ENCODE data around the gene ADGRD2.

ADGRD2 gene, protein sequence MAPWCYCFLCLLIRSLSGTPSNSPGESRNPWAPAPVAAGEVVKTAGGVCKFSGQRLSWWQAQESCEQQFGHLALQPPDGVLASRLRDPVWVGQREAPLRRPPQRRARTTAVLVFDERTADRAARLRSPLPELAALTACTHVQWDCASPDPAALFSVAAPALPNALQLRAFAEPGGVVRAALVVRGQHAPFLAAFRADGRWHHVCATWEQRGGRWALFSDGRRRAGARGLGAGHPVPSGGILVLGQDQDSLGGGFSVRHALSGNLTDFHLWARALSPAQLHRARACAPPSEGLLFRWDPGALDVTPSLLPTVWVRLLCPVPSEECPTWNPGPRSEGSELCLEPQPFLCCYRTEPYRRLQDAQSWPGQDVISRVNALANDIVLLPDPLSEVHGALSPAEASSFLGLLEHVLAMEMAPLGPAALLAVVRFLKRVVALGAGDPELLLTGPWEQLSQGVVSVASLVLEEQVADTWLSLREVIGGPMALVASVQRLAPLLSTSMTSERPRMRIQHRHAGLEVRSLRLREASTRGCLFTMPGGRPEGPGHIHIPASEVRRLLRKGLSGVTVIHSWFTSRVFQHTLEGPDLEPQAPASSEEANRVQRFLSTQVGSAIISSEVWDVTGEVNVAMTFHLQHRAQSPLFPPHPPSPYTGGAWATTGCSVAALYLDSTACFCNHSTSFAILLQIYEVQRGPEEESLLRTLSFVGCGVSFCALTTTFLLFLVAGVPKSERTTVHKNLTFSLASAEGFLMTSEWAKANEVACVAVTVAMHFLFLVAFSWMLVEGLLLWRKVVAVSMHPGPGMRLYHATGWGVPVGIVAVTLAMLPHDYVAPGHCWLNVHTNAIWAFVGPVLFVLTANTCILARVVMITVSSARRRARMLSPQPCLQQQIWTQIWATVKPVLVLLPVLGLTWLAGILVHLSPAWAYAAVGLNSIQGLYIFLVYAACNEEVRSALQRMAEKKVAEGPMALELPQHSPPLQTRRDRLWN

DNA sequence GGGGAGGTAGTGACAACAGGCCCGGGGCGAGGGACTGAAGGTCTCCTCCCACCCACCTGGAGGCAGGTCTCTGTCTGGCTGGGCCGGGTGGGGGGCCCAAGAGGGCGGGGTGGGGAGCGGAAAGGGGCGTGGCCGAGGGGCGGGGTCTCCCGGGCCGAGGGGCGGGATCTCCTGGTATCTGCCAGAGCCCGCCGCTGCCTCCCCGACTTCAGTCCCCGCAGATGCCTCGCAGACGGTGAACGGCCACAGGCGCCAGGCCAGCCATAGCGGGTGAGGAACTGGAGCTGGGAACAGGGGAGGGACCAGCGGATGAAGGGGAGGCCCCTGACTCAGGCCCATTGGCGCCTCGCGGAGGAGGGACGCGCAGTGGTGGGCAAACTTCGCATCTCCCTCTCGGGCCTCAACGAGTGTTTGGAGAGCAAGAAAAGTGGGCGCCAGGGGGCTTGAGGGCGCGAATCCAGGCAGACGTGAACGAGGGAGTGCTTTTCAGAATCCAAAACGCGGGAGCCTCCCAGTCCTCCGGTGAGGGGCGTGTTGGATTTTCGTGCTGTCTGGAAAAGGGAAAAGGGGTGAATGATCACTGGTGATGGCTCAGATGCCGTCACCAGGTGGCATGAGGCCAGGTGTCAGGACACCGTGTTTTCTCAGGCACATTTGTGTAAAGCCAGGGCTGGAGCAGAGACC is at the start of gene ADGRD2:
ADGRD2 (plus strand) TSS at position 211 of the 684 bp plus-strand sequence. CDS start 1,216 bp downstream, outside the sequence.
- Mint-ChIP-seq H3K27me3 (peaks cover 38% of the 10 kb centered on the region), H3K4me1 (ENCODE audit: low read depth) (no peaks in the 10 kb centered on the region), H3K36me3 (ENCODE audit: low read depth) (no peaks in the 10 kb centered on the region), H3K27ac (no peak within 1 kb of the TSS), H3K9me3 (no peaks in the 10 kb centered on the region), H3K4me3 (no peak within 1 kb of the TSS)

DNA sequence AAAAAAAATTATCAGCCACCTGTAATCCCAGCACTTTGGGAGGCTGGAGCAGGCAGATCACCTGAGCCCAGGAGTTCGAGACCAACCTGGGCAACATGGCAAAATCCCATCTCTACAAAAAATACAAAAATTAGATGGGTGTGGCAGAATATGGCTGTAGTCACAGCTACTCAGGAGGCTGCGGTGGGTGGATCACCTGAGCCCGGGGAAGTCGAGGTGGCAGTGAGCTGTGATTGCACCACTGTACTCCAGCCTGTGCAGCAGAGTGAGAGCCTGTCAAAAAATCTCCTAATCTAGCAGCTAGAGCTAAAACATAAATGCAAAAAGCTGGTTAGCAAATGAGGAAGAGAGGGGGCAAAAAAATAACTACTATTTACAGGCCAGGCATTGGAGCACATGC is 47.0 kb upstream of the ADGRD2 start:
- Mint-ChIP-seq H3K27ac (no peak overlapping the region), H3K27me3 (no peaks in the 10 kb centered on the region), H3K36me3 (ENCODE audit: low read depth) (peaks cover 69% of the 10 kb centered on the region)

GRCh38 chr9:124409410-124409809 is 40.8 kb upstream of the ADGRD2 start:
- Mint-ChIP-seq H3K27ac (no peak overlapping the region), H3K4me3 (no peak overlapping the region), H3K4me1 (ENCODE audit: low read depth) (peaks cover 42% of the 10 kb centered on the region), H3K27me3 (no peaks in the 10 kb centered on the region), H3K9me3 (no peaks in the 10 kb centered on the region), H3K36me3 (ENCODE audit: low read depth) (peaks cover 89% of the 10 kb centered on the region)

More for the DNA sequence above, 47.0 kb upstream of the ADGRD2 start:
- Mint-ChIP-seq H3K4me3 (no peak overlapping the region), H3K9me3 (no peaks in the 10 kb centered on the region), H3K4me1 (ENCODE audit: low read depth) (peaks cover 8% of the 10 kb centered on the region)

- no peak overlapping the region for H3K27ac Mint-ChIP-seq
- H3K4me1 Mint-ChIP-seq (ENCODE audit: low read depth), result peaks cover 44% of the 10 kb centered on the region
- no peaks in the 10 kb centered on the region for H3K27me3 Mint-ChIP-seq
- H3K9me3 Mint-ChIP-seq, result no peaks in the 10 kb centered on the region
- peaks cover 87% of the 10 kb centered on the region for H3K36me3 Mint-ChIP-seq (ENCODE audit: low read depth)
- no peak overlapping the region for H3K4me3 Mint-ChIP-seq
Observed at GRCh38 chr9:124410321-124410913, 39.8 kb upstream of the ADGRD2 start.

DNA sequence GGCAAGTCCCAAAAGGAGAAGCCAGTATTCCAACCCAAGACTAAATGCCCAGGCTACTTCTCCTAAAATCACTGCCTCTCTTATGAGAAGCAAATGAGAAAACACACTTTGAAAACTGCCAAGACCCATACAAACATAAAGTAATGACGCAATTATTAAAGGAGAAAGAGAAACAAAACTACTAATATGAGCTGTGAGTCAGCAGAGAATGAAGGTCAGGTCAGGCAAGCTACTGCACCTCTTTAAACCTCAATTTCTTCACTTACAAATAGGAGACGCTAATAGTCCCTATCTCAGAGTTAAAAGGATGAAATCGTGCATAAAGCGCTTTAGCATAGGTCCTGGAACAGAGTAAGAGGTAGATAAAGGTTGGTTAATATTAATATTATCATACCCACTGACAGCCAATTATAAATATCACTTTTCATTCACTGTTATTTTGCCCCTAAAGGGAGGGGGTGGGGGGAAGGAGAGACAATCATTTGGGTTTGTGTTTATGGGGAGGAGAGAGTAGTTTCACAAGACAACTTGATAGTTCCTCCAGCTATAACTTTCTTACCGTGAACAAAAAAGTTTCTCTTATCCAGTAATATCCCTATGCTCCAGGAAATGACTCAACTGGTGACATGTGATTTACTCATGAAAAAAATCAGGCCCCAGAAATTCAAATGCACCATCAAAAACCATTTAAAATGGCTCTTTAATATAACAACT is 38.6 kb upstream of the ADGRD2 start:
- no peak overlapping the region for H3K27ac Mint-ChIP-seq
- H3K27me3 Mint-ChIP-seq, result no peaks in the 10 kb centered on the region
- H3K4me1 Mint-ChIP-seq (ENCODE audit: low read depth), result peaks cover 47% of the 10 kb centered on the region
- H3K36me3 Mint-ChIP-seq (ENCODE audit: low read depth), result peaks cover 74% of the 10 kb centered on the region
- no peaks in the 10 kb centered on the region for H3K9me3 Mint-ChIP-seq
- H3K4me3 Mint-ChIP-seq, result no peak overlapping the region

DNA sequence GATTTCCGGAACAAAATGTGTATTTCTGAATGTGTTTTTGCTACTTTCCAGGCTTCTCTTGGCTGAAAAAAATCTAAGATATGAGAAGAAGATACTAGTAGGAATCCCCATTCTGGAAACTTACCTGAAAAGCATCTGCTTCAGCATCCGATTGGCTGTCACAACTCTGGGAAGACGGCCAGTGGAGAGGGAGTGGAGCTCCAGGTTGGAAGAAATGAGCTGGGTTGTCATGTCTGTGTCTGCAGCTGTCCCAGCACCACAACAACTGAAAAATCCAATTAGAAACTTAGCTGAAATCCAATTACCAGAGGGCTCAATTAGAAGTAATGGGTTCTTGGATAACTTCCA is 38.0 kb upstream of the ADGRD2 start:
- peaks cover 47% of the 10 kb centered on the region for H3K4me1 Mint-ChIP-seq (ENCODE audit: low read depth)
- H3K27me3 Mint-ChIP-seq, result no peaks in the 10 kb centered on the region
- peaks cover 69% of the 10 kb centered on the region for H3K36me3 Mint-ChIP-seq (ENCODE audit: low read depth)
- H3K27ac Mint-ChIP-seq, result no peak overlapping the region
- no peak overlapping the region for H3K4me3 Mint-ChIP-seq
- no peaks in the 10 kb centered on the region for H3K9me3 Mint-ChIP-seq

DNA sequence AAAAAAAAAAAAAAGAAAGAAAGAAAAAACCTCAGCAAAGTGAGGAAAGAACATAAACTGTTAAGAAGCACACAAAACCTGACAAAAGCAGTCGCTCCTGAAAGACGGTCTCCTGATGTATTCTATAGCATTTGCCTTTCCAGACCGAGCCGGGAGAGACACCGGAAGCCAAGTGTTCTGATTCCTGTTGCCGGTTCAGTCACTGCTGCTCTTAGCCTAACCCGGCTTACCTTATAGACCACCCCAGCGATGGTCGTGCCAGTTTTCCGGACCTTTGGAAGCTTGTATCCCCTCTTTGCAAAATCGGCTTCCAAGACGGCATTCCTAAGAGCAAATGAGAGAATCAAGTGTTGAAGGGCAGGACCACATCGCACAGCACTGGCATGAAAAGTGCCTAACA is 35.6 kb upstream of the ADGRD2 start:
- Mint-ChIP-seq H3K27ac (peak overlapping the region; percentile 98), H3K9me3 (no peaks in the 10 kb centered on the region), H3K4me3 (peak overlapping the region; percentile 99), H3K27me3 (no peaks in the 10 kb centered on the region), H3K36me3 (ENCODE audit: low read depth) (peaks cover 45% of the 10 kb centered on the region), H3K4me1 (ENCODE audit: low read depth) (peaks cover 43% of the 10 kb centered on the region)

GRCh38 chr9:124415102-124415851 is 35.0 kb upstream of the ADGRD2 start, which contains the start of gene PSMB7:
TSS of gene PSMB7 (minus strand) at chr9:124415442. CDS start at chr9:124415425, 17 bp downstream.
- Mint-ChIP-seq H3K4me1 (ENCODE audit: low read depth) (peaks cover 43% of the 10 kb centered on the region), H3K4me3 (peak within 1 kb of the TSS; percentile 99), H3K36me3 (ENCODE audit: low read depth) (peaks cover 42% of the 10 kb centered on the region), H3K27ac (peak within 1 kb of the TSS; percentile 98), H3K27me3 (no peaks in the 10 kb centered on the region), H3K9me3 (no peaks in the 10 kb centered on the region)

- Mint-ChIP-seq H3K4me1 (ENCODE audit: low read depth) (peaks cover 43% of the 10 kb centered on the region), H3K9me3 (no peaks in the 10 kb centered on the region), H3K27me3 (no peaks in the 10 kb centered on the region), H3K36me3 (ENCODE audit: low read depth) (peaks cover 36% of the 10 kb centered on the region), H3K4me3 (peak overlapping the region; percentile 99), H3K27ac (peak overlapping the region; percentile 98)
Observed at GRCh38 chr9:124415852-124416484, 34.3 kb upstream of the ADGRD2 start.

DNA sequence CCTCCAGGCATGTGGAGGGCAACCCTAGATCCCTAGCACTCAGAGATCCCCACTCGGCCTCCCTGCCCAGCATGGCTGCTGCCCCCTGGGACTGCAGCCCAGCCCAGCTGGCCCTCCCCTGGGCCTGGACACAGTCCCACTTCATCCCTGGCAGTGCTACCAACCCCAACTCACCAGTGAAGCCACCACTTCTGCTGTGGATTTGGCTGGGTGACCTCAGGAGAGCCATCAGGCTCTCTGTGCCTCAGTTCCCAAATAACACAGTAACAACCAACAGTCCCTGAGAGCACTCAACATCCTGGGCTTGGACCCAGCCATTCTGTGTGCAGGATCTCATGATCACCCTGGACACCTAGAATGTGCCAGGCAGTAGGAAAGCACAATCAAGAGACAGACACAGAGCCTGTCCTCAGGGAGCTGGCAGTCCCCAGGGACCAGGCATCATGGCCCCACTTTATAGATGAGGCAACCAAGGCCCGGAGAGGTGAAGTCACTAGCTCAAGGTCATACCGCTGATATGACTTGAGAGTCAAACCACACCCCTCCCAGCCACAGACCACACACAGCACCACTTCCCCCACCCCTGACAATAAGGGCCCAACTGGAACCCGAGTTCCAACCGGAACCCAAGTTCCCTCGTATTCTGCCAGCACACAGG is 30.3 kb upstream of the ADGRD2 start:
- Mint-ChIP-seq H3K4me1 (ENCODE audit: low read depth) (peaks cover 7% of the 10 kb centered on the region), H3K4me3 (no peak overlapping the region), H3K9me3 (no peaks in the 10 kb centered on the region), H3K27me3 (peaks cover 7% of the 10 kb centered on the region), H3K27ac (no peak overlapping the region), H3K36me3 (ENCODE audit: low read depth) (no peaks in the 10 kb centered on the region)

GRCh38 chr9:124420991-124421543 is 29.2 kb upstream of the ADGRD2 start:
- Mint-ChIP-seq H3K9me3 (no peaks in the 10 kb centered on the region), H3K4me3 (no peak overlapping the region), H3K36me3 (ENCODE audit: low read depth) (no peaks in the 10 kb centered on the region), H3K27me3 (peaks cover 7% of the 10 kb centered on the region), H3K4me1 (ENCODE audit: low read depth) (peaks cover 3% of the 10 kb centered on the region), H3K27ac (no peak overlapping the region)

GRCh38 chr9:124423155-124423554 is 27.1 kb upstream of the ADGRD2 start:
- H3K9me3 Mint-ChIP-seq, result no peaks in the 10 kb centered on the region

More at GRCh38 chr9:124423155-124423554, 27.1 kb upstream of the ADGRD2 start:
- H3K4me3 Mint-ChIP-seq, result no peak overlapping the region
- H3K4me1 Mint-ChIP-seq (ENCODE audit: low read depth), result peaks cover 3% of the 10 kb centered on the region
- no peak overlapping the region for H3K27ac Mint-ChIP-seq
- H3K27me3 Mint-ChIP-seq, result peaks cover 7% of the 10 kb centered on the region
- no peaks in the 10 kb centered on the region for H3K36me3 Mint-ChIP-seq (ENCODE audit: low read depth)

All from stimulated activated naive CD8-positive, alpha-beta T cell treated with anti-CD3 and anti-CD28 coated beads, Interleukin-15, Interleukin-2, amounts not matched to agents 100 ng/mL and 50 ng/mL, for 24 hours (primary cell).